Motor neuron (in vitro differentiated cells): ENCODE data around the gene GTF2F1. TPM values are rescaled to one million over a fixed set of nuclear protein-coding genes. Genes with fewer than 3 reads are reported as not detected.
"Not testable (repeated sequence)": the region's sequence is repeated elsewhere in the genome, so short reads cannot be mapped to it uniquely, and the experiment has no call there.

Source experiments
- ATAC-seq, 8 experiments: fragments of 200-7000 bp; cut with Tn5 transposase; replicated peaks in 6 of 8; 2 replicates each; pipeline ENCODE4 v1.8.0; 2021; ENCODE audit warnings: mild to moderate bottlenecking in 8 of 8, moderate library complexity in 8 of 8
- H3K27ac ChIP-seq, 2 donors: fragments of 250-450 bp; sonication (Bioruptor Pico); 2 replicates each; pipeline ENCODE4 v1.9.0; 2021; ENCODE audit warnings: antibody characterized with exemption in 2 of 2, mild to moderate bottlenecking in 2 of 2, moderate library complexity in 1 of 2
- H3K4me1 ChIP-seq, 2 donors: fragments of 250-450 bp; sonication (Bioruptor Pico); replicated peaks in 1 of 2; 2 replicates each; pipeline ENCODE4 v1.6.1; 2021; ENCODE audit warnings: antibody characterized with exemption in 2 of 2, mild to moderate bottlenecking in 2 of 2, moderate library complexity in 1 of 2
- H3K4me3 ChIP-seq, 5 donors: fragments of 250-450 bp; sonication (Bioruptor Pico); 2 replicates each; pipeline ENCODE4 v1.9.0; 2021; ENCODE audit warnings: antibody characterized with exemption in 5 of 5, mild to moderate bottlenecking in 5 of 5, moderate library complexity in 4 of 5
- WGBS, 10 experiments: fragments of 450-650 bp; shearing (Covaris generic); methylation state at CpG; one replicate each; pipeline ENCODE4 v1.0.0; 2022; 5-methylcytosine and 5-hydroxymethylcytosine counted together
- in situ Hi-C, 9 experiments: fragments of 400-800 bp; cut with MboI; loops; one replicate each; pipeline ENCODE4 v1.15.0; 2021; ENCODE audit warnings: low sequenced_read_pairs in 9 of 9, low pct_unique_long_range_greater_than_20kb in 2 of 9; ENCODE audit not compliant: unreplicated experiment in 9 of 9
- total RNA-seq, 8 experiments: library from RNA; unstranded; fragments of 300-600 nt; gene quantifications; 2 replicates each; pipeline versions ENCODE4 v1.2.3 to v1.2.4, GENCODE V29; 2022

The GTF2F1 gene
- 100 to 1,000 TPM in 1 of 8 experiments, 10 to 100 TPM in 7; 46.8 to 103 (median 67.3) TPM for total RNA-seq

GRCh38 chr19:6393074-6393982 lies at the start of gene GTF2F1:
Gene GTF2F1, minus strand, starts transcription at chr19:6393164. Its CDS starts 169 bp downstream, at chr19:6392995.
- ATAC-seq, result peak; percentile 82 to 90 (median 84)
- Histone ChIP-seq H3K27ac (peak within 1 kb of the TSS; percentile 95 to 96), H3K4me1 (peaks cover 6 to 10% of the 10 kb centered on the region in 2 donors), H3K4me3 (peak within 1 kb of the TSS; percentile 49 to 88 (median 67))
- in situ Hi-C loops, result no loop called here
- 0 to 5% (median 1%) methylated on average over 1 to 13 of the region's 69 CpGs; no CpG with 5 or more reads in 4 of the 10 experiments for WGBS, 10 experiments

- no peak for ATAC-seq
- Histone ChIP-seq H3K4me3 (no peak overlapping the region), H3K27ac (no peak overlapping the region), H3K4me1 (no peaks in the 10 kb centered on the region)
- in situ Hi-C loops, result no loop called here
- WGBS, 10 experiments, result 67 to 89% (median 69%) methylated on average over 2 to 6 of the region's 13 CpGs; no CpG with 5 or more reads in 6 of the 10 experiments
These were observed 49.2 kb upstream of the GTF2F1 start for GRCh38 chr19:6442087-6442688.

GRCh38 chr19:6440905-6441304 lies 47.9 kb upstream of the GTF2F1 start:
- H3K4me1 ChIP-seq, result no peaks in the 10 kb centered on the region
- no peak overlapping the region for H3K27ac ChIP-seq
- H3K4me3 ChIP-seq, result no peak overlapping the region
- in situ Hi-C loops, result no loop called here
- ATAC-seq, result no peak
- 0 to 100% (median 66%) methylated on average over 1 to 3 of the region's 3 CpGs; no CpG with 5 or more reads in 4 of the 10 experiments for WGBS, 10 experiments

GRCh38 chr19:6439743-6440142 lies 46.8 kb upstream of the GTF2F1 start:
- H3K4me1 ChIP-seq, result no peaks in the 10 kb centered on the region
- WGBS, 10 experiments, result 83 to 93% methylated on average over 1 to 2 of the region's 4 CpGs; no CpG with 5 or more reads in 8 of the 10 experiments
- no peak for ATAC-seq
- H3K4me3 ChIP-seq, result no peak overlapping the region
- in situ Hi-C loops, result no loop called here
- H3K27ac ChIP-seq, result no peak overlapping the region

- 40 to 100% (median 90%) methylated on average over 2 to 4 of the region's 10 CpGs; no CpG with 5 or more reads in 7 of the 10 experiments for WGBS, 10 experiments
- in situ Hi-C loops, result no loop called here
These were observed 40.7 kb upstream of the GTF2F1 start, which contains the start of gene SLC25A41 for GRCh38 chr19:6433663-6434062. Gene SLC25A41, minus strand, starts transcription at chr19:6433763. Its CDS starts 70 bp downstream, at chr19:6433693.

GRCh38 chr19:6433165-6433564 lies 40.2 kb upstream of the GTF2F1 start:
- in situ Hi-C loops, result no loop called here

More at GRCh38 chr19:6433663-6434062, 40.7 kb upstream of the GTF2F1 start, which contains the start of gene SLC25A41:
- no peak for ATAC-seq
- Histone ChIP-seq H3K27ac (no peak within 1 kb of the TSS), H3K4me3 (no peak within 1 kb of the TSS), H3K4me1 (no peaks in the 10 kb centered on the region)

GRCh38 chr19:6431891-6432290 lies 38.9 kb upstream of the GTF2F1 start:
- no peaks in the 10 kb centered on the region for H3K4me1 ChIP-seq
- no peak overlapping the region for H3K4me3 ChIP-seq
- H3K27ac ChIP-seq, result no peak overlapping the region
- no peak for ATAC-seq
- in situ Hi-C loops, result no loop called here
- 46 to 100% (median 90%) methylated on average over 1 to 4 of the region's 11 CpGs; no CpG with 5 or more reads in 7 of the 10 experiments for WGBS, 10 experiments

More at GRCh38 chr19:6433165-6433564, 40.2 kb upstream of the GTF2F1 start:
- 86 to 100% (median 97%) methylated on average over 1 to 5 of the region's 11 CpGs; no CpG with 5 or more reads in 4 of the 10 experiments for WGBS, 10 experiments
- Histone ChIP-seq H3K4me1 (no peaks in the 10 kb centered on the region), H3K27ac (no peak overlapping the region), H3K4me3 (no peak overlapping the region)
- no peak for ATAC-seq

GRCh38 chr19:6429419-6430221 lies 36.7 kb upstream of the GTF2F1 start:
- WGBS, 10 experiments, result 4 to 60% (median 30%) methylated on average over 1 to 4 of the region's 20 CpGs; no CpG with 5 or more reads in 6 of the 10 experiments
- H3K4me3 ChIP-seq, result no peak overlapping the region
- in situ Hi-C loops, result no loop called here
- H3K4me1 ChIP-seq, result peaks cover 6% of the 10 kb centered on the region in 2 donors
- H3K27ac ChIP-seq, result no peak overlapping the region
- ATAC-seq, result no peak

GRCh38 chr19:6428692-6429418 lies 35.9 kb upstream of the GTF2F1 start:
- H3K4me3 ChIP-seq, H3K27ac ChIP-seq, ATAC-seq, H3K4me1 ChIP-seq, in situ Hi-C loops: not testable (repeated sequence)
- 0 to 100% methylated on average over 1 of the region's 2 CpGs; no CpG with 5 or more reads in 8 of the 10 experiments for WGBS, 10 experiments

GRCh38 chr19:6427131-6427530 lies 34.2 kb upstream of the GTF2F1 start:
- H3K4me3 ChIP-seq, result no peak overlapping the region
- WGBS, 10 experiments, result 100% methylated on average over 1 to 5 of the region's 18 CpGs; no CpG with 5 or more reads in 7 of the 10 experiments
- ATAC-seq, result no peak
- in situ Hi-C loops, result no loop called here
- H3K4me1 ChIP-seq, result peaks cover 11 to 16% of the 10 kb centered on the region in 2 donors
- no peak overlapping the region for H3K27ac ChIP-seq

GRCh38 chr19:6425732-6426620 lies 33.0 kb upstream of the GTF2F1 start:
- in situ Hi-C loops, result no loop called here
- peak overlapping the region; percentile 85 to 91 for H3K27ac ChIP-seq
- ATAC-seq, result no peak
- H3K4me1 ChIP-seq, result peaks cover 11 to 16% of the 10 kb centered on the region in 2 donors
- H3K4me3 ChIP-seq, result peak overlapping the region in 4 of 5 donors; percentile 7 to 18 (median 14)
- WGBS, 10 experiments, result 80 to 100% (median 94%) methylated on average over 1 to 10 of the region's 21 CpGs; no CpG with 5 or more reads in 5 of the 10 experiments
